Heart left ventricle (tissue), 13 donors: Measurements from ENCODE around the gene AGTRAP.

Source experiments
- CTCF ChIP-seq, 12 donors: fragments of 200-600 bp; sonication (generic) in 4 of 12; IDR thresholded peaks; one replicate each; pipeline versions ENCODE4 v1.5.0 to v1.8.0; 2018 to 2022; ENCODE audit warnings: antibody characterized with exemption in 12 of 12, mild to moderate bottlenecking in 5 of 12
- POLR2A ChIP-seq, 2 donors: fragments of 450-650 bp; IDR thresholded peaks; one replicate each; pipeline ENCODE4 v1.6.1; 2017; ENCODE audit warnings: antibody characterized with exemption in 2 of 2, mild to moderate bottlenecking in 2 of 2, moderate library complexity in 2 of 2
- donor health status: ischemic (EF 13 %, LVEDD 7.1; RV severe dilation, severe dysfunction).
- donor health status: DM: no; HTN: yes; CAD: no.
- donor health status: DM: no; HTN: no; CAD: no.
- donor health status: ischemic (EF 25% LVEDD 6.9; RV normal size, moderate dysfunction).
- donor health status: ischemic (EF 25% LVEDD 5.7; RV mildly dilated, moderate dysfunction).
- donor health status: ischemic (EF 35%, LVEDD 5.7; RV mildly dilated, moderate dysfunction).
- donor health status: nonischemic (EF 11% LVEDD 7.7; RV severe dilation, severe dysfunction).
- donor health status: DM: yes; HTN: yes; CAD: no.
- donor health status: PGD.
- donor health status: ischemic (EF 29% LVEDD 5.4; RV normal size, mild dysfunction).
- donor health status: nonischemic (EF 23%, LVEDD 6.1; RV moderate dilation, normal function).

GRCh38 chr1:11729498-11730428 lies 6.2 kb upstream of the AGTRAP start:
- TF ChIP-seq CTCF (IDR thresholded peaks at IDR 0.05) (no peak), POLR2A (IDR thresholded peaks at IDR 0.05) (no peak)
